Testis (tissue), 3 donors: ENCODE data around the gene RGS16. TPM values are rescaled to one million over a fixed set of nuclear protein-coding genes. Genes with fewer than 3 reads are reported as not detected.
A peak's percentile ranks its signal among the peaks of the same experiment; 100 is the strongest.

Experiments
- DNase-seq: peaks from one replicate; pipeline ENCODE4 v3.0.0-alpha.2; 2019
- H3K27ac ChIP-seq, 2 donors: fragments of 200-600 bp; sonication (generic); one replicate each; pipeline ENCODE4 v1.5.1; 2019
- H3K27me3 ChIP-seq: fragments of 200-600 bp; sonication (generic); one replicate; pipeline ENCODE4 v1.5.1; 2019
- H3K36me3 ChIP-seq: fragments of 200-600 bp; sonication (generic); one replicate; pipeline ENCODE4 v1.5.1; 2017; ENCODE audit warnings: low read depth; ENCODE audit errors: missing control alignments
- H3K4me1 ChIP-seq: fragments of 200-600 bp; sonication (generic); one replicate; pipeline ENCODE4 v1.5.1; 2019
- H3K4me3 ChIP-seq, 2 donors: fragments of 200-600 bp; sonication (generic); one replicate each; pipeline ENCODE4 v1.5.1; 2017 to 2019
- H3K9me3 ChIP-seq: fragments of 200-600 bp; sonication (generic); one replicate; pipeline ENCODE4 v1.5.1; 2017
- POLR2A ChIP-seq: fragments of 450-650 bp; IDR thresholded peaks from one replicate; pipeline ENCODE4 v1.6.1; 2017; ENCODE audit warnings: antibody characterized with exemption, mild to moderate bottlenecking, moderate library complexity
- WGBS, 2 donors: methylation state at CpG; one replicate each; pipeline ENCODE4 v1.1.5; 2018; 5-methylcytosine and 5-hydroxymethylcytosine counted together
- intact Hi-C: fragments of 100-400 bp; cut with DNase I; formaldehyde crosslinking; loops from one replicate; pipeline ENCODE4 v1.15.1; 2023; ENCODE audit warnings: low total_unique reads
- polyA plus RNA-seq: library from polyadenylated mRNA; stranded (reverse); fragments of 350-450 nt; fragmentation: Illumina TruSeq; extraction: RNeasy Lipid Tissue Mini Kit (QIAGEN cat#74804); gene quantifications from one replicate; pipeline ENCODE4 v1.2.3, GENCODE V29; 2014; ENCODE audit warnings: low read depth, low replicate concordance; ENCODE audit not compliant: insufficient read depth
- total RNA-seq, 2 donors: library from RNA; depleted of rRNA; stranded (reverse); fragments of >200 nt; gene quantifications; one replicate each; pipeline ENCODE4 v1.2.3, GENCODE V29; 2016
- TF ChIP-seq, protein P1 (sequence below), 3 experiments: fragments of 450-650 bp in 2 of 3; fragments of 200-600 bp in 1 of 3; sonication (generic) in 1 of 3; IDR thresholded peaks; one replicate each; pipeline ENCODE4 v1.5.1; 2016 to 2019; ENCODE audit warnings: antibody characterized with exemption in 3 of 3, mild to moderate bottlenecking in 2 of 3, moderate library complexity in 1 of 3

RGS16 gene
- total and polyA plus RNA-seq, 3 donors from 2014 or later = 0.93 to 3.2 (median 1.3) TPM

DNA sequence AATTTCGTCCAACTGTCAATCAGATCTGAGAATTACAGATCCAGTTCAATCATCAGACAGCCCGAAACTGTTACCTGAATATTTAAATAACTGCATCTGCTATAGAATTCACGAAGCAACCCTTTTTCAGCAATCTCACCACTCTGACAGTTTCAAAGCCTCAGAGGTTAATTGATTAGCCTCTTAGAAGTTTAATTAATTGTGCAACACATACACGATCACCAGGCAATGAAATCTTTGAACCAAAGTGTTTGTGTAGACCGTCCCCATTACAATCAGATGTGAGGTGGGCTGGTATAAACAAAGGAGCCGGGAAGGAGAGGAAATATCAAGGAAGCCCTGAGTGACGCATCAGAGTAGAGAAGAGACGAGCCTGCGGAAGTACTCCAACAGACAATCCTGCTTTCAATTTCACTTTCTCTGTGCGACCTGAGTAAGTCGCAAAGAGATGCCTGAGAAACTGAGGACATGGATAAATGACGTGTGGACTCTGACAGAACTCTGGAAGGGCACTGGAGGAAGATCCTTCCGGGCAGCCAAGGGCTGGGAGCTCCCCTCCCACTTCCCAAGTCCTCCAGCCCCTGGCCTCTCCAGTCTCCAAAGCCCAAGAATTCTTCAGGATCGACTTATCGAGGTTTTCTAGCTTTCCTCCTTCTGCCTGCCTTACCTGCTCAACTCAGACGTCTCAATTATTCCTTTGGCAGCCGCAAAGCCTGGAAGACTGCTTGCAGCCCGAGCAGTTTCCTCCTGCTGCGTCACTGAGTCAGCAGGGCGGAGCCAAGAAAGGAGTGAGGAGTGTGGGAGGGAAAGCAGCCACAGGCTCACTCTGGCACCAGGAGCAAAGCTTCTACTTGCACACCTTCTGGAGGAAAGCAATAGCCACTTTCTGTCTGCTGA, 15.4 kb downstream of the RGS16 start, which contains the start of gene RNASEL:
Gene RNASEL (minus strand): TSS at position 757 of the 897 bp plus-strand sequence. CDS start 2,450 bp downstream, outside the sequence.
- intact Hi-C loops = no loop called here

DNA sequence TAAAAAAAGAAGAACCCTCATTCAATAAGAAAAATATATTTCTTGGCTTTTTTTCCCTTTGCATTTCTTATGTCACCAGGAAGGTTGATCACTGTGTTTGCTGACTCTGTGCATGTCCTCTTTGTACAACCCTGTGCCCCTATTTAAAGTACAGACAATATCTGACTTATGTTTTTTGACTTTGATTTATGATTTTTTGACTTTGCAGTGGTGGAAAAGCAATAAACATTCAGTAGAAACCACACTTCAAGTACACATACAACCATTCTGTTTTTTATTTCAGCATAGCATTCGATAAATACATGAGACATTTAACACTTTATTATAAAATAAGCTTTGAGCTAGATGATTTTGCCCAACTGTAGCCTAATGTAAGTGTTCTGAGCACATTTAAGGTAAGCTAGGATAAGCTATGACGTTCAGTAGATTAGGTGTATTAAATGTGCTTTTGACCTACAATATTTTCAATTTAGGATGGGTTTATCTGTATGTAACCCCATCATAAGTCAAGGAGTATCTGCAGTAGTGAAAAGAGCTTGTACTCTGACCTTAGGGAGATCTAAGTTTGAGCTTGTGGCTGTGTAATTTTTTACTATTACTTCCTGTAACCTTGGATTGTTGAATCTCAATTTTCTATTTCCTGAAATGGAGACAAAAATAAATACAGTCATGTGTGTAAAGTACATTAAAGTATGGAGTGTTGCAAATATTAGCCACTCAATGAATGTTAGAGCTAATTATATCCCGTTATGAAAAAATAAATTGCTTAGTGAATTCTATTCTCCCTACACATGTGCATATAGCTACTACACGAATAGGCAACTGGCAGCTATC, 16.3 kb downstream of the RGS16 start:
- H3K36me3 ChIP-seq = no peaks in the 10 kb centered on the region
- no peaks in the 10 kb centered on the region for H3K27me3 ChIP-seq
- intact Hi-C loops = no loop called here
- peaks cover 8% of the 10 kb centered on the region for H3K4me1 ChIP-seq
- TF ChIP-seq, protein P1, sequence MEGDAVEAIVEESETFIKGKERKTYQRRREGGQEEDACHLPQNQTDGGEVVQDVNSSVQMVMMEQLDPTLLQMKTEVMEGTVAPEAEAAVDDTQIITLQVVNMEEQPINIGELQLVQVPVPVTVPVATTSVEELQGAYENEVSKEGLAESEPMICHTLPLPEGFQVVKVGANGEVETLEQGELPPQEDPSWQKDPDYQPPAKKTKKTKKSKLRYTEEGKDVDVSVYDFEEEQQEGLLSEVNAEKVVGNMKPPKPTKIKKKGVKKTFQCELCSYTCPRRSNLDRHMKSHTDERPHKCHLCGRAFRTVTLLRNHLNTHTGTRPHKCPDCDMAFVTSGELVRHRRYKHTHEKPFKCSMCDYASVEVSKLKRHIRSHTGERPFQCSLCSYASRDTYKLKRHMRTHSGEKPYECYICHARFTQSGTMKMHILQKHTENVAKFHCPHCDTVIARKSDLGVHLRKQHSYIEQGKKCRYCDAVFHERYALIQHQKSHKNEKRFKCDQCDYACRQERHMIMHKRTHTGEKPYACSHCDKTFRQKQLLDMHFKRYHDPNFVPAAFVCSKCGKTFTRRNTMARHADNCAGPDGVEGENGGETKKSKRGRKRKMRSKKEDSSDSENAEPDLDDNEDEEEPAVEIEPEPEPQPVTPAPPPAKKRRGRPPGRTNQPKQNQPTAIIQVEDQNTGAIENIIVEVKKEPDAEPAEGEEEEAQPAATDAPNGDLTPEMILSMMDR (IDR thresholded peaks at IDR 0.05) = no peak
- no peak for TF ChIP-seq POLR2A
- DNase-seq = no peak
- peak overlapping the region in 1 of 2 donors; percentile 91 for H3K27ac ChIP-seq
- WGBS, 2 donors = 42 to 49% methylated on average over 4 of the region's 4 CpGs
- H3K9me3 ChIP-seq = no peaks in the 10 kb centered on the region
- H3K4me3 ChIP-seq = peak overlapping the region; percentile 64 to 84

More for the DNA sequence above, 15.4 kb downstream of the RGS16 start, which contains the start of gene RNASEL:
- Histone ChIP-seq H3K4me3 (peak within 1 kb of the TSS; percentile 64 to 84), H3K27me3 (no peaks in the 10 kb centered on the region), H3K36me3 (no peaks in the 10 kb centered on the region), H3K9me3 (no peaks in the 10 kb centered on the region), H3K27ac (peak within 1 kb of the TSS; percentile 88 to 91), H3K4me1 (peaks cover 8% of the 10 kb centered on the region)
- peak; percentile 85 for DNase-seq
- TF ChIP-seq POLR2A = no peak
- TF ChIP-seq, protein P1 (IDR thresholded peaks at IDR 0.05) = no peak
- 4 to 5% methylated on average over 20 of the region's 20 CpGs for WGBS, 2 donors

- intact Hi-C loops = no loop called here
- Histone ChIP-seq H3K4me3 (no peak overlapping the region), H3K27ac (no peak overlapping the region), H3K27me3 (no peaks in the 10 kb centered on the region), H3K9me3 (no peaks in the 10 kb centered on the region), H3K4me1 (peaks cover 8% of the 10 kb centered on the region), H3K36me3 (no peaks in the 10 kb centered on the region)
- no peak for DNase-seq
- WGBS, 2 donors = 0% methylated on average over 1 of the region's 1 CpG
- TF ChIP-seq POLR2A = no peak
- TF ChIP-seq, protein P1 (IDR thresholded peaks at IDR 0.05) = no peak
Observed at GRCh38 chr1:182587093-182587492, 17.1 kb downstream of the RGS16 start.

- H3K36me3 ChIP-seq = no peaks in the 10 kb centered on the region
- intact Hi-C loops = no loop called here
- 59 to 71% methylated on average over 11 of the region's 11 CpGs for WGBS, 2 donors
- H3K4me1 ChIP-seq = peaks cover 8% of the 10 kb centered on the region
- no peaks in the 10 kb centered on the region for H3K9me3 ChIP-seq
- no peak for TF ChIP-seq POLR2A
- TF ChIP-seq, protein P1 (IDR thresholded peaks at IDR 0.05) = no peak
- no peak for DNase-seq
- H3K4me3 ChIP-seq = no peak overlapping the region
- H3K27ac ChIP-seq = no peak overlapping the region
- H3K27me3 ChIP-seq = no peaks in the 10 kb centered on the region
Observed at GRCh38 chr1:182586380-182586779, 17.8 kb downstream of the RGS16 start.
